GM12872 (cell line): ENCODE results near the gene INPP5F.

Experiments used
- TF ChIP-seq, protein P1 (sequence below): IDR thresholded peaks from 3 replicates; pipeline ENCODE4 v1.5.1; 2011; ENCODE audit warnings: low read depth, mild to moderate bottlenecking, low read length, moderate library complexity; ENCODE audit not compliant: insufficient read depth

INPP5F gene

DNA sequence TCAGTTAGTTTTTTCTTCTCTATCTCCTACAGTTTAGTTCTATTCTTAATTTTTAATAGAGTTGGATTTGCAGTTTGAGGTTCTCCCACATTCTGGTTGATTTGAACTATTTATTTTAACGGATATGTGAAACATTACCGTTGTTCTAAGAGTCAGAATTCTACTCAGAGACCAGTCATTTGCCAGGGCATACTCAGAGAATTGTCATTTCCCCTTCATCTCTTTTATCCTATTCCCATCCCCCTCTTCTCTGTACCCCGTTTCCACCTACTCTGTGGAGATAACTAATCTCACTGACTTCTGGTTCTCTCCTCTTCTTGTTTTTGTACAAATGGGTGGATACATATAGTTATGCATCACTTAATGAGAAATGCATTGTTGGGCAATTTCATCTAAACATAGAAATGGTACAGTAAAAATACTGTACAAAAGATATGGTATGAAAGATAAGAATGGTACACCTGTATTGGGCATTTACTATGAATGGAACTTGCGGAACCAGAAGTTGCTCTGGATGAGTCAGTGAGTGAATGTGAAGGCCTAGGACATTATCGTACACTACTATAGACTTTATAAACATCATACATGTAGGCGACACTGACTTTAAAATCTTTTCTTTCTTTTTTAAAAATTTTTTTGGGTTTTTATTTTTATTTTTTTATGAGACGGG, 53.1 kb downstream of the INPP5F start:
- TF ChIP-seq, protein P1, sequence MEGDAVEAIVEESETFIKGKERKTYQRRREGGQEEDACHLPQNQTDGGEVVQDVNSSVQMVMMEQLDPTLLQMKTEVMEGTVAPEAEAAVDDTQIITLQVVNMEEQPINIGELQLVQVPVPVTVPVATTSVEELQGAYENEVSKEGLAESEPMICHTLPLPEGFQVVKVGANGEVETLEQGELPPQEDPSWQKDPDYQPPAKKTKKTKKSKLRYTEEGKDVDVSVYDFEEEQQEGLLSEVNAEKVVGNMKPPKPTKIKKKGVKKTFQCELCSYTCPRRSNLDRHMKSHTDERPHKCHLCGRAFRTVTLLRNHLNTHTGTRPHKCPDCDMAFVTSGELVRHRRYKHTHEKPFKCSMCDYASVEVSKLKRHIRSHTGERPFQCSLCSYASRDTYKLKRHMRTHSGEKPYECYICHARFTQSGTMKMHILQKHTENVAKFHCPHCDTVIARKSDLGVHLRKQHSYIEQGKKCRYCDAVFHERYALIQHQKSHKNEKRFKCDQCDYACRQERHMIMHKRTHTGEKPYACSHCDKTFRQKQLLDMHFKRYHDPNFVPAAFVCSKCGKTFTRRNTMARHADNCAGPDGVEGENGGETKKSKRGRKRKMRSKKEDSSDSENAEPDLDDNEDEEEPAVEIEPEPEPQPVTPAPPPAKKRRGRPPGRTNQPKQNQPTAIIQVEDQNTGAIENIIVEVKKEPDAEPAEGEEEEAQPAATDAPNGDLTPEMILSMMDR, result no peak

GRCh38 chr10:119780879-119781480, 55.1 kb downstream of the INPP5F start:
- TF ChIP-seq, protein P1, result no peak

DNA sequence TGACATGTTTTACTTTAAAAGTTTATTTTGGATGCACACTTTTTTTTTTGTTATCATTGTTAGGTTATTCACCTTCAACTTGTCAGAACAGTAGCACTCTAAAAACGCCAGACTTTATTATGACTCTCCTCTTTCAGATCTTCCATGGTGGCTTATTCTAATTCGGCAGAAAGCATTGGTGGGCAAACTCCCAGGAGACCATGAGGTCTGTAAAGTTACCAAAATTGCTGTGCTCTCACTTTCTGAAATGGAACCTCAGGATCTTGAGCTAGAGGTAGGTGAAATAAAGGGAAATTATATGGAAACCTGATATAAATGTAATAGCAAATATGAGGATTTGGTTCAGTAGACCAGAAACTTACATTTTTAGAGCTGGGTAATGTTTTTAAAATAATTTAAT, 55.6 kb downstream of the INPP5F start:
- TF ChIP-seq, protein P1, result no peak

GRCh38 chr10:119782981-119783664, 57.3 kb downstream of the INPP5F start:
- TF ChIP-seq, protein P1, result no peak

- TF ChIP-seq, protein P1, result no peak
These were observed 57.8 kb downstream of the INPP5F start for GRCh38 chr10:119783665-119784027.

DNA sequence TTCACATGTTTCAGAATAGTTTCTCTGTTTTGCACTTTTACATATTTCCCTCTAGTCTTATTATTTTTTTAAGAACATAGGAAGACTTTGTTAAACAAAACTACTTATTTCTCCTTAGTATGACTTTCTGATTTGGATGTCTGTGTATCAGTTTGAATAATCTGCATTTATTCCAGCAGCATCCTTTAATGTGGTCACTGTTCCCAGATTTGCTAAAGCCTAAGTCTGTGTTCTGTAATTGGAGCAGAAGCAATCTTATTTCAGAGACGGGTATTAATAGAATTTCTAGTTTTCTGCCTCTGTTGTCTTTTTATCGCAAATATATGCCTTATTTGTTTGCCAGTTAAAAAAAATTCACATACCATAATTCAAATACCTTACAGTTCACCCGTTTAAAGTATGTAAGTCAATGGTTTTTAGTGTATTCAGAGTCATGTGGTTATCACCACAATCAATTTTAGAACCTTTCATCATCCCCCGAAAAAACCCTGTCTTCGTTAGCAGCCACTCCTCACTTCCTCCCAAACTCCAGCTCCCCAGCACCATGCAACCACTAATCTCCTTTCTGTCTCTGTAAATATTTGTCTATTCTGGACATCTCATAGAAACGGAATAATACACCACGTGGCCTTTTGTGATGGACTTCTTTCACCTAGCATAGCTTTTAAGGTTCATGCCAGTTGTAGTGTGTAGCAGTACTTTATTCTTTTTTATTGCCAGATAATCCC, 58.7 kb downstream of the INPP5F start:
- TF ChIP-seq, protein P1, result no peak
